HG03139 (cell line): Measurements from ENCODE around the gene MGARP.
"Not testable (repeated sequence)": the region's sequence is repeated elsewhere in the genome, so short reads cannot be mapped to it uniquely, and the experiment has no call there.

ENCODE experiments used
- ATAC-seq: cut with Tn5 transposase; IDR thresholded peaks from one replicate; pipeline ENCODE4 v1.9.1; 2021; ENCODE audit not compliant: unreplicated experiment

Gene MGARP

DNA sequence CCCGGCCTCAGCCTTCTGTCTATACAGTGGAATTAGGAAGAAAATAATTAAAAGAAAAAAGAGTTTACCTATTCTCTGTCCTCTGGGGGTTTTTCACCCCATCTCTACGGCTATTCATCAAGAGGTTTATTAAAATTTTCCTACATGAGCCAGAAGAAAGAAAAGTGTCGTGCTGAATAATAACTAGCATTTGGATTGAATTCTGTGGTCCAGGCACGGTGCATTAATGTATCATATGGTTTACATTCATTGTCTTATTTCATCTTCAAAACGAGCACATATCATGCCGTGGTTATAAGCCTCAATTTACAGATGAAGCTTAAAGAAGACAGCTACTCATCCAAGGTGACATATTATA, 15.9 kb upstream of the MGARP start:
- no peak for ATAC-seq

GRCh38 chr4:139295206-139295941, 15.3 kb upstream of the MGARP start:
- ATAC-seq = peak; percentile 92

- ATAC-seq = no peak
Observed at GRCh38 chr4:139286186-139286698, 6.2 kb upstream of the MGARP start.

GRCh38 chr4:139282721-139283075, 2.7 kb upstream of the MGARP start:
- no peak for ATAC-seq

GRCh38 chr4:139282065-139282720, 2.2 kb upstream of the MGARP start:
- no peak for ATAC-seq

DNA sequence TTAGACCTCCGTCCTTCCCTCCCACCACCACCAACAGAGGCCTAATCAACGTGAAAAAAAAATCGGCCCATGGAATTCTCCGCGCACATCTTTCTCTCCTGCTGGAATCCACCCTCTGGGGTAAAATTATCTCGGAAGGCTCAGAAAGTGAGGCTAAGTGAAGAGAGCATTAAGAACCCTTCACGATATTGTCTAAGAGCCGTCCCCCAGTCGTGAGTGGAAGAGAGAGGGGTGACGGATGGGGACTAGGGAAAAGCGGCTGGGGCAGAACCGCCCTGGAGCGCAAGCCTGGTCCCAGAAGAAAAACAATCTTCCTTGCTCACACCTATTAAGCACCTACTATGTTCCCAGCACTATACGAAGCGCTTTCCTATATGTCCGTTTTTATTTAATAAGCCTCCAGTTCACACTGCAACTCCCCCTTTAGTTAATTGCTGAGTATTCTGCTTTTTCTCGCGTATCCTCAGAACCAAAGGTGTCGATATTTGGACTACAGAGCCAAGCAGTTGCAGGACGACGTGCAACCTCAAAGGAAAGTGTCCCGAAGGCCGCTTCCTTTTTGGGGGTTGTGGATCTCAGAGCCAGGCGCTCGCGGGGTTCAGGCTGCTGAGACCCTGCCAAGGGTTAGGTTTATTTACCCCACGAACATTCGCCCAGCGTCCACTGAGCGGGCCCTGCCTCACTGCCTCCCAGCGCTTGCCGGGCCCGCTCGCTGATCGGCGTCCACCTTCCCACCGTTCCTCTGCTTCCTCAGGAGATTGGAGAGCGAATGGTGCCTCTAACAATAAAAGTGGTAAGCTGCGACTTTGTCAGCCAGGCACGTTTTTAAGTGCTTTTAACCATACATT, 889 bp downstream of the MGARP start:
- ATAC-seq = no peak

GRCh38 chr4:139278485-139278884, 1.5 kb downstream of the MGARP start:
- no peak for ATAC-seq

DNA sequence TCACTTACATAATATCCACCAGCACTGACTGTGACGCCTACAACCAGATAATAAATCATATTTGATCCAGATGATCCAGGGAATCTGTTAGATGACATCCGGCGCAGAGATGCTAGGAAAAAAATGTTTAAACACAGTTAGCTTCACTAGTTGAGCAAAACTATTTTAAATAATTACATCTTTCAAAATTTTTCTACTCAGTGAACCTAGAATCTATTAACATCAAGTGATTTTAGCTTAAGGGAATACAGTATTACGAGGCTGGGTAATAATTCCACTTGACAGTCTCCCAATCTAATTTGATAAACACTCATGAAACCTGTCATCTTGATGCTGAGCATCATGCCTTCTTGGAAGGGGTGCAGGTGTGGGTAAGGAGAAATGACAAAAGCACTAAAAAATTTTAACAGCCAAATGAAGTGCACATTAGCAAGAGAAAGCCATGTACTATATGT, 4.7 kb downstream of the MGARP start:
- no peak for ATAC-seq

GRCh38 chr4:139274790-139275189, 5.2 kb downstream of the MGARP start:
- no peak for ATAC-seq

DNA sequence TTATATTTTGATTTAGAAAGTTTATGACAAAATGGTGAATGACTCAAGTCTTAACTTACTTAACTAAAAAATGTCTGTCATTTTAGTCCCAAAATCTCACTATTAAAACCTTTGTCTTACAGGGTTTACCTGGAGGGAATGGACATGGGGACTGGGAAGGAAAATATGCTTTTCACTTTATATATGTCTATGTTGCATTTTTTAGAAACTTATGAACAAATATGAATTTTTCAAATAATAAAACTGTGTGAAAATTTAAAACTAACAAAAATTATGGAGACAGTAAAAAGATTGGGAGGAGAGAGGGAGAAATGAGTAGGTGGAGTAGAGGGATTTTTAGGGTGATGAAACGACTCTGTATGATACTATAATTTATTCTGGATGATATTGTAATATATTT, 6.2 kb downstream of the MGARP start:
- no peak for ATAC-seq

DNA sequence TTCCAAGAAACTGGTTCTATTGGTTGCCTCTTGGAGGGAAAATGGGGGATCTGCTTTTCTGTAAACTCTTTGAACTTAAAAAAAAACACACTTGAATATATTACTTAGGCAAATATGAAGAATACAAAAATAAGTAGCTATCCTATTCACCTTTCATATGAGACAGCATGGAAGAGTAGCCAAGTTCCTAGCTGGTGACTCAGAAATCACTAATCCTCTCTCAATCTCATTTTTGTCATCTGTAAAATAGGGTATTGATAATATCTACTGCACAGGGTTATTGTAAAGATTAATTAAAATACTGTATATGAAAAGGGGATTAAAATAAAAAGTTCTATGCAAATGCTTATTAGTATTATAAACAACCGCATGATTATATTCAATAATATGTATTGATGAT, 12.7 kb downstream of the MGARP start:
- no peak for ATAC-seq

DNA sequence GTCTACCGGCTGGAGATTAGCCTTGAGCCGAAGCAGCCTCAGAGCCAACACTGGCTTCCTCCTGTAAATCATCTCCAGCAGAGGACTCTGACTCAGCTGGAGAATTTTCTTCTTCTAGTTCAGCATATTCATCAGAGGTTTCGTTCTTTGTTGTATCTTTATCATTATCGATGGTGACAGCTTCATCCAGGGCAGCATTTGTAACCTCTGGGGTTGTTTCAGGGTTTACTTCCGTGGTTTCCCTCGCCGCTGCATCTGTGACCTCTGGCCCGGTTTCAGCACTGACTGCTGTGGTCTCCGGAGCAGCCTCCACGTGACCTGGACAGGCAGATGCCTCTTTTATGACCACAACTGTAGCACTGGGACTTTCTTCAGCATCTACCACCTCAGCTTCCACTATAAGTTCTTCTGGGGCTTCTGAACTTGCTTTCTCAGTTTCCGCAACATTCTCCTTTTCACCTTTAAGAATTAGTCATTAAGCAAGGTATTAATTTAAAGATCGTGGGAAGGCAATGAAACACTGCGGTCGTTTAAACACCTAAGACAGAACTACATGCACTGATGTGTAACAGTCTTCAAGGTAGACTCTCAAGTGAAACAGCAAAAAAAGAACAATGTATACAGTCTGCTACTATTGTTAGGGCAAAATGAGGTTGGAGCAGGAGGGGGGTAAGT, 13.3 kb downstream of the MGARP start:
- ATAC-seq = peak; percentile 95

GRCh38 chr4:139266208-139266582, 13.8 kb downstream of the MGARP start:
- ATAC-seq = no peak

GRCh38 chr4:139265654-139266053, 14.4 kb downstream of the MGARP start:
- no peak for ATAC-seq

DNA sequence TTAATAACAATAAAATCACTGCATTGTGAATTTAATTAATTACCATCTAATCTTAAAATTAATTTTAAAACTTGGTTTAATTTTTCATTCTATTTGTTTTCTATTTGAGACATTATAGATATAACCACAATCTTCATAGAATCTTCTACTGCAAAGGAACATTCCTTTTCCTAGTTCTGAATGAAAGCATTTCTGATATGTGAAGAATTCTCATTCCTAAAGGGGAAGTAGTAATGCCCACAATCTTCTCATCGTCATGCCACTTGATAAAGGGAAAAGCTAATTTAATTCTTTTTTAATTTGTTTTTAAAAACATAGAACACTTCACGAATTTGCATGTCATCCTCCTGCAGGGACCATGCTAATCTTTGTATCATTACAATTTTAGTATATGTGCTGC, 23.7 kb downstream of the MGARP start:
- ATAC-seq = no peak

DNA sequence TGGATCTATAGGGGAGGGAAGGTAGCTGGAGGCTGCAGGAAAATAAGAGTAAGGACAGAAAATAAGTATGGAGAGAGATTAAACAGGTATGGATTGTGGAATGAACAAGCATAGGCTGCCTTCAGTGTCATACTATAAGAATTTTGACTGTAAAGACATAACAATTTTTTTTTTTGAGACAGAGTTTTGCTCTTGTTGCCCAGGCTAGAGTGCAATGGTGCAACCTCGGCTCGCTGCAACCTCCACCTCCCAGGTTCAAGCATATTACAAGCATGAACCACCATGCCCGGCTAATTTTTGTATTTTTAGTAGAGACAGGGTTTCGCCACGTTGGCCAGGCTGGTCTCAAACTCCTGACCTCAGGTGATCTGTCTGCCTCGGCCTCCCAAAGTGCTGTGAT, 24.4 kb downstream of the MGARP start:
- not testable (repeated sequence) for ATAC-seq

GRCh38 chr4:139253713-139254112, 26.3 kb downstream of the MGARP start:
- no peak for ATAC-seq

DNA sequence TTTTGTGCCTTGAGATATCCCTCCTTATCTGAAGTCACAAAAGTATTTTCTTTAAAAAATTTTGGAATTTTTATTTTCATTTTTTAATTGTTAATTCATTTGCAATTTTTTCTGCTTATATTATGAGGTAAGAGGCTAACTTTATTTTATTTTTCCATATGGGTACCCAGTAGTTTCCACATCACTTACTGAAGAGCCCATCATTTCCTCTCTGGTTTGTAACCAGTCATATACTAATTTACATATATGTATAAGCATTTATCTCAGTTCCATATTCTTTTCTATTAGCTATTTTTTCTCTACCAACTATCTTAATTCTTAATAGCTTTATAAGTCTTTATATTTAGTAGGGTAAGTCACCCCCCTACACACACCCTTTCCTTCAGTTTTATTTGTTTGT, 27.0 kb downstream of the MGARP start:
- no peak for ATAC-seq

- no peak for ATAC-seq
Observed at GRCh38 chr4:139247700-139248238, 32.3 kb downstream of the MGARP start.

DNA sequence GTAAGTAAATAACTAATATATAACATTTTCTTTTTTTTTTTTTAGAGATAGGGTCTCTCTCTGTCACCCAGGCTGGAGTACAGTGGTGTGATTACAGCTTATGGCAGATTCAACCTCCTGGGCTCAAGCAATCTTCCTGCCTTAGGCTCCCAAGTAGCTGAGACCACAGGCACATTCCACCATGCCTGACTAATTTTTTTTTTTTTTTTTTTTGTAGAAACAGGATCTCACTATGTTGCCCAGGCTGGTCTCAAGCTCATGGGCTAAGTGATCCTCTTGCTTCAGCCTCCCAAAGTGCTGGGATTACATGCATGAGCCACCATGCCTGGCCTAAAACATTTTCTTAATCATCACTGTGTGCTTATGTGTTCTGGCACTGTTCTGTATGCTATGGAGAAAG, 32.8 kb downstream of the MGARP start:
- no peak for ATAC-seq

DNA sequence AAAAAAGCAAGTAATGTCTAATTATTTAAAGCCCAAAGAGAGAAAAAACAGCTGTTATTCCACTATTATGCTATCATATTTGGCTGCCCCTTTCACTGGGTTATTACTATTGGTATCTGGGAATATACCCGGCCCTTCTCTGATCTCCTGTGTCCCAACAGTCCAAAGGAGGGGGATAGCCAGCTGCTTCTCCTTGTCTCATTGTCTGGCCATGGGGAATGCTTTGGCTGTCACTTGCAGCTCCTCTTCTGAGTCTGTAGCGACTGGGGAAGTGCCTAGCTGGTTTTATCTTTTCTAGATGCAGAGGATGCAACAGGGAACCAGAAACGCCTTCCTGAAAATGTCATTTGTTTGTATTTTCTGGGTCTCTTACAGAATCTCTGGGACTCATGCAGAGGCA, 33.9 kb downstream of the MGARP start:
- no peak for ATAC-seq
